Smooth muscle cell (in vitro differentiated cells): ENCODE data around the gene ALKAL2. TPM values are rescaled to one million over a fixed set of nuclear protein-coding genes. Genes with fewer than 3 reads are reported as not detected.
"Not testable (repeated sequence)": the region's sequence is repeated elsewhere in the genome, so short reads cannot be mapped to it uniquely, and the experiment has no call there.

ENCODE experiments used
- DNase-seq: peaks from one replicate; lab custom pipeline; 2025; ENCODE audit not compliant: unreplicated experiment; lab: John Stamatoyannopoulos, UW
- H2AFZ ChIP-seq: fragments of 200-600 bp; sonication (generic); 2 replicates; pipeline ENCODE4 v1.6.0; 2016; ENCODE audit warnings: antibody characterized with exemption, low read depth, mild to moderate bottlenecking
- H3F3A ChIP-seq: fragments of 200-600 bp; sonication (generic); 2 replicates; pipeline ENCODE4 v1.6.0; 2017; ENCODE audit warnings: antibody characterized with exemption, low read depth
- H3K27ac ChIP-seq: fragments of 200-600 bp; sonication (generic); 2 replicates; pipeline ENCODE4 v1.5.1; 2016; ENCODE audit warnings: low read depth, mild to moderate bottlenecking
- H3K27me3 ChIP-seq: fragments of 200-600 bp; sonication (generic); 2 replicates; pipeline ENCODE4 v1.6.1; 2016; ENCODE audit warnings: low read depth, mild to moderate bottlenecking
- H3K36me3 ChIP-seq: fragments of 200-600 bp; sonication (generic); 2 replicates; pipeline ENCODE4 v1.5.1; 2016; ENCODE audit warnings: low read depth
- H3K4me1 ChIP-seq: fragments of 200-600 bp; sonication (generic); 2 replicates; pipeline ENCODE4 v1.5.1; 2016; ENCODE audit warnings: low read depth
- H3K4me2 ChIP-seq: fragments of 200-600 bp; sonication (generic); 2 replicates; pipeline ENCODE4 v1.6.0; 2016; ENCODE audit warnings: mild to moderate bottlenecking
- H3K4me3 ChIP-seq: fragments of 200-600 bp; sonication (generic); 2 replicates; pipeline ENCODE4 v1.5.1; 2016; ENCODE audit warnings: mild to moderate bottlenecking
- H3K79me2 ChIP-seq: fragments of 200-600 bp; sonication (generic); 2 replicates; pipeline ENCODE4 v1.6.0; 2016; ENCODE audit warnings: low read depth, mild to moderate bottlenecking
- H3K9ac ChIP-seq: fragments of 200-600 bp; sonication (generic); 2 replicates; pipeline ENCODE4 v1.6.0; 2016; ENCODE audit warnings: low read depth
- H3K9me3 ChIP-seq: fragments of 200-600 bp; sonication (generic); replicated peaks from 2 replicates; pipeline ENCODE4 v1.5.1; 2016; ENCODE audit warnings: low read depth
- H4K20me1 ChIP-seq: fragments of 200-600 bp; sonication (generic); 2 replicates; pipeline ENCODE4 v1.6.0; 2016; ENCODE audit warnings: low read depth
- CTCF ChIP-seq: fragments of 200-600 bp; sonication (generic); IDR thresholded peaks from 2 replicates; pipeline ENCODE4 v1.5.1; 2017; ENCODE audit warnings: borderline replicate concordance, mild to moderate bottlenecking, antibody characterized with exemption; ENCODE audit not compliant: insufficient read depth, poor library complexity, severe bottlenecking
- WGBS: methylation state at CpG from one replicate; pipeline ENCODE4 v1.1.7; 2016; ENCODE audit warnings: low lambda C conversion rate; 5-methylcytosine and 5-hydroxymethylcytosine counted together
- polyA plus RNA-seq: library from polyadenylated mRNA; unstranded; fragments of >200 nt; fragmentation: Nextera tagmentation; extraction: Ambion mirVana; gene quantifications from 2 replicates; pipeline ENCODE4 v1.2.1, GENCODE V29; 2016
- total RNA-seq: library from RNA; depleted of rRNA; stranded (reverse); fragments of >200 nt; gene quantifications from 2 replicates; pipeline ENCODE4 v1.2.3, GENCODE V29; 2014

Gene ALKAL2
- total and polyA plus RNA-seq, 2 experiments from 2014 or later = 0.58 to 0.67 TPM

GRCh38 chr2:319059-319600 lies 31.2 kb upstream of the ALKAL2 start:
- Histone ChIP-seq H3K4me1 (no peaks in the 10 kb centered on the region), H3K9ac (no peak overlapping the region), H3F3A (no peaks in the 10 kb centered on the region), H3K4me3 (no peak overlapping the region), H3K79me2 (no peaks in the 10 kb centered on the region), H3K27me3 (no peaks in the 10 kb centered on the region), H3K9me3 (no peaks in the 10 kb centered on the region), H3K27ac (no peak overlapping the region), H3K4me2 (no peak overlapping the region), H2AFZ (no peak overlapping the region), H4K20me1 (no peaks in the 10 kb centered on the region), H3K36me3 (no peaks in the 10 kb centered on the region)
- WGBS = 91% methylated on average over 16 of the region's 34 CpGs
- DNase-seq = no peak
- no peak for TF ChIP-seq CTCF

- 73% methylated on average over 27 of the region's 27 CpGs for WGBS
- TF ChIP-seq CTCF = no peak
Measured at GRCh38 chr2:317501-318424, 29.9 kb upstream of the ALKAL2 start.

GRCh38 chr2:316381-316780 lies 28.5 kb upstream of the ALKAL2 start:
- Histone ChIP-seq H3K4me3 (no peak overlapping the region), H2AFZ (no peak overlapping the region), H3K27me3 (no peaks in the 10 kb centered on the region), H3K4me2 (no peak overlapping the region), H3K4me1 (no peaks in the 10 kb centered on the region), H3K9ac (no peak overlapping the region), H3K27ac (no peak overlapping the region), H4K20me1 (no peaks in the 10 kb centered on the region), H3K36me3 (no peaks in the 10 kb centered on the region), H3F3A (no peaks in the 10 kb centered on the region), H3K79me2 (no peaks in the 10 kb centered on the region), H3K9me3 (no peaks in the 10 kb centered on the region)
- no peak for DNase-seq
- WGBS = 94% methylated on average over 12 of the region's 12 CpGs
- no peak for TF ChIP-seq CTCF

More at GRCh38 chr2:317501-318424, 29.9 kb upstream of the ALKAL2 start:
- Histone ChIP-seq H3K36me3 (no peaks in the 10 kb centered on the region), H3K27me3 (no peaks in the 10 kb centered on the region), H3K4me2 (no peak overlapping the region), H3K9ac (no peak overlapping the region), H3F3A (no peaks in the 10 kb centered on the region), H3K27ac (peak overlapping the region; percentile 24), H3K4me1 (no peaks in the 10 kb centered on the region), H3K79me2 (no peaks in the 10 kb centered on the region), H3K9me3 (no peaks in the 10 kb centered on the region), H3K4me3 (no peak overlapping the region), H2AFZ (no peak overlapping the region), H4K20me1 (no peaks in the 10 kb centered on the region)
- DNase-seq = no peak

GRCh38 chr2:315925-316324 lies 28.0 kb upstream of the ALKAL2 start:
- 84% methylated on average over 6 of the region's 6 CpGs for WGBS

More at GRCh38 chr2:315925-316324, 28.0 kb upstream of the ALKAL2 start:
- H3F3A ChIP-seq, H3K36me3 ChIP-seq, H3K4me1 ChIP-seq, H3K4me2 ChIP-seq, H3K27me3 ChIP-seq, H3K9me3 ChIP-seq, H3K79me2 ChIP-seq, H3K27ac ChIP-seq, H3K4me3 ChIP-seq, DNase-seq, H2AFZ ChIP-seq, H4K20me1 ChIP-seq, H3K9ac ChIP-seq: not testable (repeated sequence)
